ENCODE results near the gene HLA-DQA2.
"Not testable (repeated sequence)": the region's sequence is repeated elsewhere in the genome, so short reads cannot be mapped to it uniquely, and the experiment has no call there.

HLA-DQA2 gene

GRCh38 chr6:32741031-32741960 lies at the start of gene HLA-DQA2:
TSS of gene HLA-DQA2 (plus strand) at chr6:32741391. CDS start at chr6:32741444, 53 bp downstream.
- DNase-seq (ENCODE audit: low read depth): no peak

- DNase-seq (ENCODE audit: low read depth): peak; percentile 22
Observed at GRCh38 chr6:32692019-32692418, 49.2 kb upstream of the HLA-DQA2 start.

GRCh38 chr6:32697031-32697430 lies 44.2 kb upstream of the HLA-DQA2 start:
- no peak for DNase-seq (ENCODE audit: low read depth)

GRCh38 chr6:32700391-32701040 lies 40.7 kb upstream of the HLA-DQA2 start:
- no peak for DNase-seq (ENCODE audit: low read depth)

GRCh38 chr6:32703347-32703746 lies 37.8 kb upstream of the HLA-DQA2 start:
- no peak for DNase-seq (ENCODE audit: low read depth)

- DNase-seq (ENCODE audit: low read depth): not testable (repeated sequence)
Observed at GRCh38 chr6:32705164-32705563, 36.0 kb upstream of the HLA-DQA2 start.

GRCh38 chr6:32709625-32710024 lies 31.6 kb upstream of the HLA-DQA2 start:
- no peak for DNase-seq (ENCODE audit: low read depth)

GRCh38 chr6:32713241-32713640 lies 27.9 kb upstream of the HLA-DQA2 start:
- no peak for DNase-seq (ENCODE audit: low read depth)

GRCh38 chr6:32716396-32716795 lies 24.8 kb upstream of the HLA-DQA2 start:
- no peak for DNase-seq (ENCODE audit: low read depth)

GRCh38 chr6:32718879-32719278 lies 22.3 kb upstream of the HLA-DQA2 start:
- no peak for DNase-seq (ENCODE audit: low read depth)

- DNase-seq (ENCODE audit: low read depth): no peak
Observed at GRCh38 chr6:32738126-32738525, 3.1 kb upstream of the HLA-DQA2 start.

GRCh38 chr6:32742374-32742773 lies 1.2 kb downstream of the HLA-DQA2 start:
- no peak for DNase-seq (ENCODE audit: low read depth)

GRCh38 chr6:32744776-32745175 lies 3.6 kb downstream of the HLA-DQA2 start:
- no peak for DNase-seq (ENCODE audit: low read depth)

- not testable (repeated sequence) for DNase-seq (ENCODE audit: low read depth)
Observed at GRCh38 chr6:32745649-32746048, 4.5 kb downstream of the HLA-DQA2 start.

- DNase-seq (ENCODE audit: low read depth): no peak
Observed at GRCh38 chr6:32752580-32752979, 11.4 kb downstream of the HLA-DQA2 start.

- DNase-seq (ENCODE audit: low read depth): no peak
Observed at GRCh38 chr6:32759669-32760068, 18.5 kb downstream of the HLA-DQA2 start.

- DNase-seq (ENCODE audit: low read depth): no peak
Observed at GRCh38 chr6:32761072-32761471, 19.9 kb downstream of the HLA-DQA2 start.

GRCh38 chr6:32761548-32761947 lies 20.4 kb downstream of the HLA-DQA2 start:
- DNase-seq (ENCODE audit: low read depth): no peak

GRCh38 chr6:32763421-32763820 lies 22.2 kb downstream of the HLA-DQA2 start, which contains the start of gene HLA-DQB2:
TSS of gene HLA-DQB2 (minus strand) at chr6:32763532. CDS start at chr6:32763470, 62 bp downstream.
- no peak for DNase-seq (ENCODE audit: low read depth)

GRCh38 chr6:32764048-32764447 lies 22.9 kb downstream of the HLA-DQA2 start:
- no peak for DNase-seq (ENCODE audit: low read depth)

GRCh38 chr6:32772656-32773055 lies 31.5 kb downstream of the HLA-DQA2 start:
- DNase-seq (ENCODE audit: low read depth): no peak

GRCh38 chr6:32774426-32774825 lies 33.2 kb downstream of the HLA-DQA2 start:
- no peak for DNase-seq (ENCODE audit: low read depth)

GRCh38 chr6:32775071-32775470 lies 33.9 kb downstream of the HLA-DQA2 start:
- DNase-seq (ENCODE audit: low read depth): no peak
